ENCODE data around the gene KCNC1.

KCNC1 gene

GRCh38 chr11:17730608-17731462, 3.7 kb upstream of the KCNC1 start:
- peak; percentile 93 for ATAC-seq
- peak; percentile 80 for TF ChIP-seq ZNF70 (CRISPR knock-in tag; IDR thresholded peaks at IDR 0.05)
- TF ChIP-seq CSRNP3 (CRISPR knock-in tag; IDR thresholded peaks at IDR 0.05), result no peak

- TF ChIP-seq BACH2 (CRISPR knock-in tag; IDR thresholded peaks at IDR 0.05; ENCODE audit: borderline replicate concordance), result no peak
- no peak for TF ChIP-seq TCF4 (CRISPR knock-in tag; IDR thresholded peaks at IDR 0.05; ENCODE audit: borderline replicate concordance)
- no peak for TF ChIP-seq PPARA (CRISPR knock-in tag; IDR thresholded peaks at IDR 0.05; ENCODE audit: borderline replicate concordance)
- no peak for TF ChIP-seq RARB (CRISPR knock-in tag; IDR thresholded peaks at IDR 0.05)
- no peak for TF ChIP-seq ZNF565 (CRISPR knock-in tag; conservative IDR thresholded peaks at IDR 0.05; ENCODE audit: low read depth)
- TF ChIP-seq CREB5 (CRISPR knock-in tag; IDR thresholded peaks at IDR 0.05; ENCODE audit: low read depth), result no peak
- TF ChIP-seq CSDC2 (CRISPR knock-in tag; IDR thresholded peaks at IDR 0.05), result no peak
- TF ChIP-seq CSRNP3 (CRISPR knock-in tag; IDR thresholded peaks at IDR 0.05), result no peak
- TF ChIP-seq ARNTL (CRISPR knock-in tag; IDR thresholded peaks at IDR 0.05; ENCODE audit: borderline replicate concordance, low read depth), result no peak
- TF ChIP-seq ZC3H10 (CRISPR knock-in tag; IDR thresholded peaks at IDR 0.05), result no peak
- TF ChIP-seq TOX (CRISPR knock-in tag; IDR thresholded peaks at IDR 0.05; ENCODE audit: borderline replicate concordance), result no peak
- no peak for TF ChIP-seq SNAI2 (CRISPR knock-in tag; IDR thresholded peaks at IDR 0.05)
- TF ChIP-seq ZFP3 (CRISPR knock-in tag; IDR thresholded peaks at IDR 0.05), result no peak
- TF ChIP-seq OSR1 (CRISPR knock-in tag; IDR thresholded peaks at IDR 0.05), result no peak
- no peak for TF ChIP-seq ISL1 (CRISPR knock-in tag; IDR thresholded peaks at IDR 0.05)
Measured at GRCh38 chr11:17733261-17733660, 1.3 kb upstream of the KCNC1 start.

GRCh38 chr11:17734986-17735817, 621 bp downstream of the KCNC1 start:
- peak; percentile 79 for ATAC-seq
- TF ChIP-seq CREB5 (CRISPR knock-in tag; IDR thresholded peaks at IDR 0.05; ENCODE audit: low read depth) (no peak), POU6F1 (CRISPR knock-in tag; IDR thresholded peaks at IDR 0.05; ENCODE audit: borderline replicate concordance, low read depth) (no peak), PATZ1 (CRISPR knock-in tag; IDR thresholded peaks at IDR 0.05; ENCODE audit: borderline replicate concordance) (no peak), CSRNP3 (CRISPR knock-in tag; IDR thresholded peaks at IDR 0.05) (no peak), ZNF565 (CRISPR knock-in tag; conservative IDR thresholded peaks at IDR 0.05; ENCODE audit: low read depth) (no peak), ISL1 (CRISPR knock-in tag; IDR thresholded peaks at IDR 0.05) (no peak), PPARA (CRISPR knock-in tag; IDR thresholded peaks at IDR 0.05; ENCODE audit: borderline replicate concordance) (no peak), ZFP30 (CRISPR knock-in tag; IDR thresholded peaks at IDR 0.05) (no peak), ZNF8 (CRISPR knock-in tag; IDR thresholded peaks at IDR 0.05) (no peak), CSDC2 (CRISPR knock-in tag; IDR thresholded peaks at IDR 0.05) (no peak), ZC3H10 (CRISPR knock-in tag; IDR thresholded peaks at IDR 0.05) (no peak), OSR1 (CRISPR knock-in tag; IDR thresholded peaks at IDR 0.05) (no peak)

More at GRCh38 chr11:17733261-17733660, 1.3 kb upstream of the KCNC1 start:
- no peak for ATAC-seq
